ENCODE measurements around the gene PLXNA4. TPM values are rescaled to one million over a fixed set of nuclear protein-coding genes. Genes with fewer than 3 reads are reported as not detected.

The PLXNA4 gene
- total and polyA plus RNA-seq, 12 donors = 0.83 to 17.0 (median 11.5) TPM

DNA sequence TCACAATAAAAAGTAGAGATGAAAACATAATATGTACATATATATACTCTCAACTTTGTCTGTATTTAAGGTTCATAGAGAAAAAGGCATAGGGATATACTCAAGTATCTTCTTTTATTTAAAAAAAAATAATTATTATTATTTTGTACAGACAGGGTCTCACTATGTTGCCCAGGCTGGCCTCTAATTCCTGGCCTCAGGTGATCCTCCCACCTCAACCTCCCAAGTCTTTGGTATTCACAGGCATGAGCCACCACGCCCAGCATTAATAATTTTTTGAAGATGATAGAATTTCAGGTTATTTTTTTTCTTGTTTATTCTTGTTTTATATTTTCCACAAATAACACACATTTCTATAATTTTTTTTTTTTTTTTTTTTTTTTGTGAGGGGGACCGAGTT, 113.8 kb downstream of the PLXNA4 start:
- DNase-seq (no peak), ATAC-seq (no peak)
- Histone ChIP-seq H3K4me3 (no peak overlapping the region), H3K27me3 (no peaks in the 10 kb centered on the region), H3K36me3 (no peaks in the 10 kb centered on the region), H3K4me1 (peaks cover 0 to 37% (median 18%) of the 10 kb centered on the region in 9 donors), H3K9me3 (no peaks in the 10 kb centered on the region), H3K27ac (no peak overlapping the region)
- TF ChIP-seq, protein P1, sequence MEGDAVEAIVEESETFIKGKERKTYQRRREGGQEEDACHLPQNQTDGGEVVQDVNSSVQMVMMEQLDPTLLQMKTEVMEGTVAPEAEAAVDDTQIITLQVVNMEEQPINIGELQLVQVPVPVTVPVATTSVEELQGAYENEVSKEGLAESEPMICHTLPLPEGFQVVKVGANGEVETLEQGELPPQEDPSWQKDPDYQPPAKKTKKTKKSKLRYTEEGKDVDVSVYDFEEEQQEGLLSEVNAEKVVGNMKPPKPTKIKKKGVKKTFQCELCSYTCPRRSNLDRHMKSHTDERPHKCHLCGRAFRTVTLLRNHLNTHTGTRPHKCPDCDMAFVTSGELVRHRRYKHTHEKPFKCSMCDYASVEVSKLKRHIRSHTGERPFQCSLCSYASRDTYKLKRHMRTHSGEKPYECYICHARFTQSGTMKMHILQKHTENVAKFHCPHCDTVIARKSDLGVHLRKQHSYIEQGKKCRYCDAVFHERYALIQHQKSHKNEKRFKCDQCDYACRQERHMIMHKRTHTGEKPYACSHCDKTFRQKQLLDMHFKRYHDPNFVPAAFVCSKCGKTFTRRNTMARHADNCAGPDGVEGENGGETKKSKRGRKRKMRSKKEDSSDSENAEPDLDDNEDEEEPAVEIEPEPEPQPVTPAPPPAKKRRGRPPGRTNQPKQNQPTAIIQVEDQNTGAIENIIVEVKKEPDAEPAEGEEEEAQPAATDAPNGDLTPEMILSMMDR (IDR thresholded peaks at IDR 0.05) = no peak
- 99 to 100% methylated on average over 2 of the region's 2 CpGs for WGBS, 2 donors
- intact Hi-C loops (cut with DNase I) = no loop called here

DNA sequence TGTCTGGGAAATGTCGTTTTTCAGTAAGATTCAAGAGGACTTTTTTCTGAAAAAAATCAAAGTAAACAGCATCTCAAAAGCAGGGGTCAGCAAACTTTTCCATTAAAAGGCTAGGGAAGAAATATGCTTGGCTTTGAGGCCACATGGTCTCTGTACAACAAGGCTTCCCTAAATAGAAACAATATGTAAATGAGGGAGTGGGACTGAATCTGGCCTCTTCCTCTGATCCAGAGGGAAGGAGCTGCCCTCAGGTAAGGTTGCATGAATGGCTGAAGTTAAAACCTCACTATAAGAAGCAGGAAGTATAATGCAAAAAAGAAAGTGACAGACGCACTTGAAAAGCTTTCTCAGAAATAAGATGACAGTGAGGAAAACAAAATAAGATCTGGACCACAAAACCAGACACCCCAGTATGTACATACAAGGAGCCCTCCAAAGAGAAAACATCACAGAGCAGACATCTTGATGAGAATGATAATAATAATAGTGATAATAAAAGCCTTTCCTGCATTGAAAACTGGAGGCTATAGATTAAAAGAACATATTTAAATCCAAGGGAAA, 115.2 kb downstream of the PLXNA4 start:
- Histone ChIP-seq H3K36me3 (no peaks in the 10 kb centered on the region), H3K27me3 (no peaks in the 10 kb centered on the region), H3K4me1 (peaks cover 0 to 43% (median 18%) of the 10 kb centered on the region in 9 donors), H3K9me3 (no peaks in the 10 kb centered on the region), H3K27ac (no peak overlapping the region), H3K4me3 (no peak overlapping the region)
- TF ChIP-seq, protein P1 (IDR thresholded peaks at IDR 0.05) = no peak
- intact Hi-C loops (cut with DNase I) = no loop called here
- no peak for ATAC-seq
- no peak for DNase-seq
- 61 to 63% methylated on average over 2 of the region's 2 CpGs for WGBS, 2 donors

DNA sequence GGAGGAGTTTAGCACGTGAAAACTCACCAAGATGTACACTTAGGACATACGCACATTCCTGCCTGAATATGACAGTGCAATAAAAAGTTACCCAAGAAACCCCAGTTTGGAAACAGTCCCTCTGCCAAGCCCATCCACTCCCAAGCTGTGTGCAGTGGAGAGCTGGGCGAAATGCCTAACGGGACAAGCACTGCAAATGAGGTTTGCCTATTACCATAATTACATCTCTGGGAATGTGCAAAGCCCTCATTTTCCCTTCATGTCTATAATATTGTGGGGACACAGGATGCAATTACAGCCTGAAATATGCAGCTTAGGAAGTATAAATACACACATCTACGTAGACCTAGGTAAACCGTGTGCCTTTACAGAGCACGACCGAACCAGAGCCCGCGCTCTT, 117.5 kb downstream of the PLXNA4 start:
- H3K27ac ChIP-seq = no peak overlapping the region
- peaks cover 0 to 19% (median 7%) of the 10 kb centered on the region in 9 donors for H3K4me1 ChIP-seq
- intact Hi-C loops (cut with DNase I) = no loop called here
- DNase-seq (no peak), ATAC-seq (no peak)
- TF ChIP-seq, protein P1 (IDR thresholded peaks at IDR 0.05) = no peak
- whole genome bisulfite sequencing, 2 donors = 91% methylated on average over 10 of the region's 10 CpGs
- no peaks in the 10 kb centered on the region for H3K36me3 ChIP-seq
- H3K9me3 ChIP-seq = no peaks in the 10 kb centered on the region
- no peaks in the 10 kb centered on the region for H3K27me3 ChIP-seq
- no peak overlapping the region for H3K4me3 ChIP-seq

DNA sequence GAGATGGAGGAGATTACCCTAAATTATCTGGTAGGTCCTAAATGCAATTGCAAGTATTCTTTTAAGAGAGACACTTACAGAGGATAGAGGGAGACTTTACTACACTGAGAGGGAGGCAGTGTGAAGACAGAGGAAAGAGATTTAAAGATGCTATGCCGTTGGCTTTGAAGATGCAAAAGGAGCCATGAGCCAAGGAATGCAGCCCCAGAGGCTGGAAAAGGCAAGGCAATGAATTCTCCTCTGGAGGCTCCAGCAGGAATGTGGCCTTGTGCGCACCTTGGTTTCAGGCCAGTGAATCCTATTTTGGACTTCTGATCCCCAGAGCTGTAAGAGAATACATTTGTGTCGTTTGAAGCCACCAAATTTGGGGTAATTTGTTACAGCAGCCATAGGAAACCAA, 118.6 kb downstream of the PLXNA4 start:
- DNase-seq (no peak), ATAC-seq (no peak)
- H3K9me3 ChIP-seq = no peaks in the 10 kb centered on the region
- peaks cover 0 to 12% (median 0%) of the 10 kb centered on the region in 9 donors for H3K4me1 ChIP-seq
- H3K27me3 ChIP-seq = no peaks in the 10 kb centered on the region
- intact Hi-C loops (cut with DNase I) = no loop called here
- H3K4me3 ChIP-seq = no peak overlapping the region
- TF ChIP-seq, protein P1 (IDR thresholded peaks at IDR 0.05) = no peak
- H3K27ac ChIP-seq = peak overlapping the region in 1 of 10 donors; percentile 48
- H3K36me3 ChIP-seq = no peaks in the 10 kb centered on the region
- 64 to 76% methylated on average over 3 of the region's 3 CpGs for WGBS, 2 donors

Measured in heart right ventricle (tissue), 16 donors.